GM12892 (cell line): ENCODE data around the gene PMPCA.

Source experiments
- POLR2A ChIP-seq: IDR thresholded peaks from 2 replicates; pipeline ENCODE4 v1.6.1; 2011; ENCODE audit warnings: low read depth, low read length, control low read depth
- POLR2AphosphoS5 ChIP-seq: IDR thresholded peaks from 2 replicates; pipeline ENCODE4 v1.6.1; 2011; ENCODE audit warnings: low read depth, low read length, control low read depth
- TAF1 ChIP-seq: IDR thresholded peaks from 2 replicates; pipeline ENCODE4 v1.6.1; 2011; ENCODE audit warnings: low read depth, mild to moderate bottlenecking, control low read depth, low read length, borderline replicate concordance

DNA sequence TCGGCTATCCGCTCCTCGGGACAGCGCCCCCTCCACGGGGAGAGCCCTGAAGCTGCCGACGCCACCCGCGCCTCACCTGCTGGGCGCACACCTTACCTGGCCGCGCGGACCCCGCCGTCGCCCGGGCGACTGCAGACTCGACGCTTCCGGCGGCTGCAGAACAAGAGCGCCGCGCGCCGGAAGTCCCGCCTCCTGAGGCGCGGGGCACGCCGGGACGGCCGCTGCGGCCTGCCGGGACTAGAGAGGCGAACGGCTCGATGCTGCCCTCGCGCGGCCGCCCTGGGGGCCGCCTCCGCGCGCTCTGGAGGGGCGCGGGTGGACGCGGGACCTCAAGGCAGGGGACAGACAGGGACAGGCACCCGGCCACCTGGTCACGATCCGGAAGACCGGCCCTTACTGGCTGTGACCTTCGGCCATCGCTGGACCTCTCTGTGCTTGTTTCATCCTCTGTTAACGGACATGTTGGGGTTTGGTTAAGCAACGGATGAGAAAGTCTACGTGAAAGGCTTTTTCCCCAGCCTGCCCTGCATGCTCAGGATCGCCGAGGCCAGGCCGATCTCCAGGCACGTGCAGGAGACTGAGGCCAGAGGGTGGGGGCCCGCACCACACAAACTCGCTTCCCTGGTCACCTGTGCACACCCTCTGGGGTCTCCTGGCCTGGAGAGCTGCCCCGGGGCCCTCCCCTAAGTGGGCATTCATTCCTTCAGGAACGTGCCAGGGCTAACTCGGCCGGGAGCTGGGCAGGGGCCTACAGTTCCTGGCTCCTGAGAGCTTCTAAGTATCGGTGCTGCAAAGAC lies 10.2 kb upstream of the PMPCA start, which contains the start of gene SNAPC4:
- TF ChIP-seq POLR2A (peak; percentile 89; the same call in 1 of the 2 replicates), TAF1 (peak; percentile 91), POLR2AphosphoS5 (peak; percentile 66)
